ENCODE results near the gene NCOA5. TPM values are rescaled to one million over a fixed set of nuclear protein-coding genes. Genes with fewer than 3 reads are reported as not detected.

Gene NCOA5
- total and polyA plus RNA-seq, 10 donors, result 14.3 to 33.2 (median 27.7) TPM

DNA sequence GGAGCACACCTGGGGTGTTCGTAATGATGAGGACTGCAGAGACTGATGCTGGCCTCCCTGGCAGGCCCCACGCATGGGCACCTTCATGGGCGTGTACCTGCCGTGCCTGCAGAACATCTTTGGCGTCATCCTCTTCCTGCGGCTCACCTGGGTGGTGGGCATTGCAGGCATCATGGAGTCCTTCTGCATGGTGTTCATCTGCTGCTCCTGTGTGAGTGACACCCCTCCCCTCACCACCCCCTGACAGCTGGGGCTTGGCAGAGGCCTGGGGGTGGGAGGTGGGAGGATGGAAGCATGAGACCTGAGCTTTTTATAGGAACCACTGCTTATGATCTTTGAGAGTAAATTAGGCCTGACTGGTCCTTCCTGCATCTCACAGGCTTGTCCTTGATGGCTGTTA is 54.0 kb downstream of the NCOA5 start:
- Histone ChIP-seq H3K4me3 (no peak overlapping the region), H3K36me3 (no peaks in the 10 kb centered on the region), H3K4me1 (peaks cover 0 to 9% (median 0%) of the 10 kb centered on the region in 6 donors), H3K9me3 (no peaks in the 10 kb centered on the region), H3K27ac (no peak overlapping the region), H3K27me3 (replicated peaks in 1 of 7) (peaks cover 3 to 70% (median 33%) of the 10 kb centered on the region in 7 donors)
- TF ChIP-seq, protein P1, sequence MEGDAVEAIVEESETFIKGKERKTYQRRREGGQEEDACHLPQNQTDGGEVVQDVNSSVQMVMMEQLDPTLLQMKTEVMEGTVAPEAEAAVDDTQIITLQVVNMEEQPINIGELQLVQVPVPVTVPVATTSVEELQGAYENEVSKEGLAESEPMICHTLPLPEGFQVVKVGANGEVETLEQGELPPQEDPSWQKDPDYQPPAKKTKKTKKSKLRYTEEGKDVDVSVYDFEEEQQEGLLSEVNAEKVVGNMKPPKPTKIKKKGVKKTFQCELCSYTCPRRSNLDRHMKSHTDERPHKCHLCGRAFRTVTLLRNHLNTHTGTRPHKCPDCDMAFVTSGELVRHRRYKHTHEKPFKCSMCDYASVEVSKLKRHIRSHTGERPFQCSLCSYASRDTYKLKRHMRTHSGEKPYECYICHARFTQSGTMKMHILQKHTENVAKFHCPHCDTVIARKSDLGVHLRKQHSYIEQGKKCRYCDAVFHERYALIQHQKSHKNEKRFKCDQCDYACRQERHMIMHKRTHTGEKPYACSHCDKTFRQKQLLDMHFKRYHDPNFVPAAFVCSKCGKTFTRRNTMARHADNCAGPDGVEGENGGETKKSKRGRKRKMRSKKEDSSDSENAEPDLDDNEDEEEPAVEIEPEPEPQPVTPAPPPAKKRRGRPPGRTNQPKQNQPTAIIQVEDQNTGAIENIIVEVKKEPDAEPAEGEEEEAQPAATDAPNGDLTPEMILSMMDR (IDR thresholded peaks at IDR 0.05 in 8 of 11, conservative IDR thresholded peaks at IDR 0.05 in 3 of 11), result no peak
- TF ChIP-seq POLR2A (IDR thresholded peaks at IDR 0.05) (no peak), POLR2AphosphoS5 (IDR thresholded peaks at IDR 0.05) (no peak)
- DNase-seq, result no peak
- WGBS, 5 donors, result 71 to 87% (median 80%) methylated on average over 6 of the region's 6 CpGs
- intact Hi-C loops (cut with DNase I; ENCODE audit: low total_unique reads), result no loop called here

DNA sequence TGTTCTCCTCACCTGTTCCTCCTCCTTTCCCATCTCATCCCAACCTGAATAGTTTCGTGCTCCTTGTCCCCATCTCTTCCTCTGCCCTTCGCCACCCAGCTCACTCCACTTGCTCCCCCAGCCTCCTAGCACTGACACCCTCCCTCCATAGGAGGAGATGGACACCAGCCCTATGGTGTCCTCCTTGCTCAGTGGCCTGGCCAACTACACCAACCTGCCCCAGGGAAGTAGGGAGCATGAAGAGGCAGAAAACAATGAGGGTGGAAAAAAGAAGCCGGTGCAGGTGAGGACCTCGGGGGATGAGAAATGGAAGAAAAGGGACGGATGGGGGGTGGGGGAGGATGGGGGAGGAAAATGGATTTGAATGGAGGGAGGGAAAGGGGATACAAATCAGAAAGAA is 54.5 kb downstream of the NCOA5 start:
- Histone ChIP-seq H3K27ac (no peak overlapping the region), H3K36me3 (no peaks in the 10 kb centered on the region), H3K4me3 (no peak overlapping the region), H3K4me1 (peaks cover 0 to 9% (median 0%) of the 10 kb centered on the region in 6 donors), H3K9me3 (no peaks in the 10 kb centered on the region), H3K27me3 (replicated peaks in 1 of 7) (peaks cover 3 to 70% (median 37%) of the 10 kb centered on the region in 7 donors)
- TF ChIP-seq POLR2AphosphoS5 (IDR thresholded peaks at IDR 0.05), result no peak
- no peak for TF ChIP-seq POLR2A (IDR thresholded peaks at IDR 0.05)
- TF ChIP-seq, protein P1 (IDR thresholded peaks at IDR 0.05 in 8 of 11, conservative IDR thresholded peaks at IDR 0.05 in 3 of 11), result no peak
- no peak for DNase-seq
- WGBS, 5 donors, result 58 to 71% (median 66%) methylated on average over 5 of the region's 5 CpGs
- intact Hi-C loops (cut with DNase I; ENCODE audit: low total_unique reads), result no loop called here

DNA sequence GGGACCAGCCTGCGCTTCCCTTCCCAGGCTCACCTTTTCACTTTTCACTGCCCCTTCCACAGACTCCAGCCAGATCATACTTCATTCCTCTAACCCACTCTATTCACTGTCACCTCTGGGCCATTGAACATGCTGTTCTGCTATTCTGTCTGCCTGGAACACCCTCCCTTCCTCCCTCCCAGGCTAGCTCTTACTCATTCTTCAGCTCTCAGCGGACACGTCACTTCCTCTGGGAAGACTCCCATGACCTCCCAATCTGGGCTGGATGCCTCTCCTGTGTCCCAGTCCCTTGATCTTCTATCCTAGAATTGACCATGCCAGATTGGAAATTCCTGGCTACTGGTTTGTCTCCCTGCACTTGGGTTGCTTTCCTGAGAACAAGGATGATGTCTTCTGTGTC is 55.7 kb downstream of the NCOA5 start:
- H3K27me3 ChIP-seq (replicated peaks in 1 of 7), result peaks cover 3 to 79% (median 46%) of the 10 kb centered on the region in 7 donors
- peaks cover 0 to 9% (median 0%) of the 10 kb centered on the region in 6 donors for H3K4me1 ChIP-seq
- peaks cover 0 to 5% (median 0%) of the 10 kb centered on the region in 8 donors for H3K9me3 ChIP-seq
- TF ChIP-seq POLR2AphosphoS5 (IDR thresholded peaks at IDR 0.05) (no peak), POLR2A (IDR thresholded peaks at IDR 0.05) (no peak)
- TF ChIP-seq, protein P1 (IDR thresholded peaks at IDR 0.05 in 8 of 11, conservative IDR thresholded peaks at IDR 0.05 in 3 of 11), result no peak
- no peaks in the 10 kb centered on the region for H3K36me3 ChIP-seq
- WGBS, 5 donors, result 72 to 83% (median 78%) methylated on average over 3 of the region's 3 CpGs
- DNase-seq, result no peak
- intact Hi-C loops (cut with DNase I; ENCODE audit: low total_unique reads), result no loop called here
- H3K27ac ChIP-seq, result no peak overlapping the region
- no peak overlapping the region for H3K4me3 ChIP-seq

DNA sequence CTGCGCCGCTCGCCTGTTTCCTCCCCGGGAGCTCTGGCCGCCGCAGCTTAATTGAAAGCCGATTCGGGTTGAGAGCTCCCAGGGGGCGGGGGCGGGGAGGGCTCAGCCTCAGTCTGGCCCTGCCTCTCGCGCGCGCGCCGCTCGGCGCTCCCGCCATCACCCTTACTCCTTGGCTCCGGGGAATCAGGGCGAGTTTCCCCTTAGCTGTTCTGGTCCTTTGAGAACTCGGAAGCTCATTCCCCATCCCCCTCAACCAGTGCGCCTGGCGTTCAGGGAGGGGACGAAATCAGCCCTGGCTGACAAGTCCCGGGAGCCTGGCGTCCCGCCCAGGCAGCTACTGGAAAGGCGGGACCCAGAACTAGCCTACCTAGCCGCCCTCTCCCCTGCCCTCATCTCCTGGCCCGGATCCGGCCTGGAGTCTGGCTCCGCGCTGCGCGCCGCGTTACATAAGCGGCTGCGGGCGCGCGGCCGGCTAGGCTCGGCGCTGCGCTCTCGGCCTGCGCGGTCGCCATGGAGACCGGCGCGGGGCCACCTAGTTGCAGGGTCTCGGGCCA is 58.0 kb downstream of the NCOA5 start:
- H3K27ac ChIP-seq, result no peak overlapping the region
- TF ChIP-seq POLR2A (IDR thresholded peaks at IDR 0.05) (no peak), POLR2AphosphoS5 (IDR thresholded peaks at IDR 0.05) (no peak)
- TF ChIP-seq, protein P1 (IDR thresholded peaks at IDR 0.05 in 8 of 11, conservative IDR thresholded peaks at IDR 0.05 in 3 of 11), result no peak
- DNase-seq, result no peak

More for the DNA sequence above, 58.0 kb downstream of the NCOA5 start:
- peaks cover 3 to 97% (median 60%) of the 10 kb centered on the region in 7 donors for H3K27me3 ChIP-seq (replicated peaks in 1 of 7)
- H3K36me3 ChIP-seq, result no peaks in the 10 kb centered on the region
- peaks cover 0 to 7% (median 0%) of the 10 kb centered on the region in 8 donors for H3K9me3 ChIP-seq
- intact Hi-C loops (cut with DNase I; ENCODE audit: low total_unique reads), result no loop called here
- H3K4me1 ChIP-seq, result peaks cover 0 to 9% (median 0%) of the 10 kb centered on the region in 6 donors
- WGBS, 5 donors, result 2 to 4% (median 4%) methylated on average over 27 to 55 of the region's 55 CpGs
- H3K4me3 ChIP-seq, result no peak overlapping the region
